Measurements from ENCODE around the gene MKNK2.

Gene MKNK2

DNA sequence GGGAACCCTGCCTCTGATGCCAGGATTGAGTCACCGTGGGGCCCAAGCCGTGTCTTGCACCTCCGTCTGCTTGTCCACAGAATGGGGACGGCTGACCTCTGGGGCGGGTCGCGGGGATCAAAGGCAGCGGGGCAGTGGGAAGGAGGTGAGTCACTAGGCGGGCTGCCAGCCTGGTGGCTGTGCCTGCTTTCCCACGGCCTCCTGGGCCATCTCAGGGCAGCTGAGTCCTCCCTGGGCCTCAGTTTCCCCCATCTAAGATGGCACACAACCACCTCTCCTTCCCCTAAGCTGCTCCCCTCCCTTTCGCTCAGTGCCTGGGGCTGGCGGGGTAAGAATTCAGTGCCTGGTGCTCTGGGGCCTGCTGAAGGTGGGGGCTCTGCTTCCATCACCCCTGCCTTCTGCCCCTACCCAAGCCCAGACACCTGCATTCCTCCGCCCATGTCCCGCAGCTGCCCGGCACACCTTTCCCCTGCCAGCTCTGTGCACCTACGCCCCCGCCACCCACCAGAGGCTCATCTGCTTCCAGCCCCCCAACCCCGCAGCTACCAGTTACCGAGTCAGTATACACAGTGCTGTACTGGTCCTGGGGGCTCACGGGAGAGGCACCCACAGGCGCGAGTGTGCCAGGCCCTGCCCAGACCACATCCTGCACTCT lies 3.5 kb downstream of the MKNK2 start:
- Histone ChIP-seq H3K4me3 (replicated peaks; ENCODE audit: insufficient read depth, low read length) (no peak overlapping the region), H3K27me3 (ENCODE audit: insufficient read depth, poor library complexity, severe bottlenecking) (no peaks in the 10 kb centered on the region), H3K27ac (replicated peaks) (no peak overlapping the region)
- TF ChIP-seq, protein P1, sequence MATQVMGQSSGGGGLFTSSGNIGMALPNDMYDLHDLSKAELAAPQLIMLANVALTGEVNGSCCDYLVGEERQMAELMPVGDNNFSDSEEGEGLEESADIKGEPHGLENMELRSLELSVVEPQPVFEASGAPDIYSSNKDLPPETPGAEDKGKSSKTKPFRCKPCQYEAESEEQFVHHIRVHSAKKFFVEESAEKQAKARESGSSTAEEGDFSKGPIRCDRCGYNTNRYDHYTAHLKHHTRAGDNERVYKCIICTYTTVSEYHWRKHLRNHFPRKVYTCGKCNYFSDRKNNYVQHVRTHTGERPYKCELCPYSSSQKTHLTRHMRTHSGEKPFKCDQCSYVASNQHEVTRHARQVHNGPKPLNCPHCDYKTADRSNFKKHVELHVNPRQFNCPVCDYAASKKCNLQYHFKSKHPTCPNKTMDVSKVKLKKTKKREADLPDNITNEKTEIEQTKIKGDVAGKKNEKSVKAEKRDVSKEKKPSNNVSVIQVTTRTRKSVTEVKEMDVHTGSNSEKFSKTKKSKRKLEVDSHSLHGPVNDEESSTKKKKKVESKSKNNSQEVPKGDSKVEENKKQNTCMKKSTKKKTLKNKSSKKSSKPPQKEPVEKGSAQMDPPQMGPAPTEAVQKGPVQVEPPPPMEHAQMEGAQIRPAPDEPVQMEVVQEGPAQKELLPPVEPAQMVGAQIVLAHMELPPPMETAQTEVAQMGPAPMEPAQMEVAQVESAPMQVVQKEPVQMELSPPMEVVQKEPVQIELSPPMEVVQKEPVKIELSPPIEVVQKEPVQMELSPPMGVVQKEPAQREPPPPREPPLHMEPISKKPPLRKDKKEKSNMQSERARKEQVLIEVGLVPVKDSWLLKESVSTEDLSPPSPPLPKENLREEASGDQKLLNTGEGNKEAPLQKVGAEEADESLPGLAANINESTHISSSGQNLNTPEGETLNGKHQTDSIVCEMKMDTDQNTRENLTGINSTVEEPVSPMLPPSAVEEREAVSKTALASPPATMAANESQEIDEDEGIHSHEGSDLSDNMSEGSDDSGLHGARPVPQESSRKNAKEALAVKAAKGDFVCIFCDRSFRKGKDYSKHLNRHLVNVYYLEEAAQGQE (IDR thresholded peaks at IDR 0.05; ENCODE audit: insufficient replicate concordance, low read depth): no peak
- TF ChIP-seq, protein P2, sequence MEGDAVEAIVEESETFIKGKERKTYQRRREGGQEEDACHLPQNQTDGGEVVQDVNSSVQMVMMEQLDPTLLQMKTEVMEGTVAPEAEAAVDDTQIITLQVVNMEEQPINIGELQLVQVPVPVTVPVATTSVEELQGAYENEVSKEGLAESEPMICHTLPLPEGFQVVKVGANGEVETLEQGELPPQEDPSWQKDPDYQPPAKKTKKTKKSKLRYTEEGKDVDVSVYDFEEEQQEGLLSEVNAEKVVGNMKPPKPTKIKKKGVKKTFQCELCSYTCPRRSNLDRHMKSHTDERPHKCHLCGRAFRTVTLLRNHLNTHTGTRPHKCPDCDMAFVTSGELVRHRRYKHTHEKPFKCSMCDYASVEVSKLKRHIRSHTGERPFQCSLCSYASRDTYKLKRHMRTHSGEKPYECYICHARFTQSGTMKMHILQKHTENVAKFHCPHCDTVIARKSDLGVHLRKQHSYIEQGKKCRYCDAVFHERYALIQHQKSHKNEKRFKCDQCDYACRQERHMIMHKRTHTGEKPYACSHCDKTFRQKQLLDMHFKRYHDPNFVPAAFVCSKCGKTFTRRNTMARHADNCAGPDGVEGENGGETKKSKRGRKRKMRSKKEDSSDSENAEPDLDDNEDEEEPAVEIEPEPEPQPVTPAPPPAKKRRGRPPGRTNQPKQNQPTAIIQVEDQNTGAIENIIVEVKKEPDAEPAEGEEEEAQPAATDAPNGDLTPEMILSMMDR (IDR thresholded peaks at IDR 0.05; ENCODE audit: insufficient read depth, low read length): no peak
- peak in 1 of 2 experiments; percentile 45 for DNase-seq (ENCODE audit: low read depth in 1 of 2, low spot score in 1 of 2)

DNA sequence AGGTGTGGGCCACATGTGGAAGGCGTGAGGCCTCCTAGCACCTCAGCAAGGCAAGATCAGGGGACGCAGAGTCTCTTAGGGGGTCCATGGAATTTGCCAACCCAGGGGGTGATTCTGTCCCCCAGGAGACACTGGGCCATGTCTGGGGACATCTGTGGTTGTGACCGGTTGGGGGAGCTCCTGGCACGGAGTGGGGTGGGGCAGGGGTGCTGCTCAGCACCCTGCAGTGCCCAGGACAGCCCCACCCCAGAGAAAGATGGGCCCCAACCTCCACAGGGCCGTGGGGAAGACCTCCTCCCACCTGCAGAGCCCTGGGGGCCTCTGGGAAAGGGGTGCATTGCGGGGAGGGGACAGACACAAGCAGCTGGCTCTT lies 4.0 kb downstream of the MKNK2 start:
- H3K27ac ChIP-seq (replicated peaks): no peak overlapping the region
- TF ChIP-seq, protein P1 (IDR thresholded peaks at IDR 0.05; ENCODE audit: insufficient replicate concordance, low read depth): no peak
- no peak for TF ChIP-seq SPI1 (IDR thresholded peaks at IDR 0.05; ENCODE audit: borderline replicate concordance, low read depth)
- no peak for TF ChIP-seq POLR2AphosphoS5 (IDR thresholded peaks at IDR 0.05; ENCODE audit: low read depth)
- TF ChIP-seq, protein P2 (IDR thresholded peaks at IDR 0.05; ENCODE audit: insufficient read depth, low read length): no peak
- no peak for TF ChIP-seq GABPA (IDR thresholded peaks at IDR 0.05; ENCODE audit: low read depth)
- DNase-seq (ENCODE audit: low read depth in 1 of 2, low spot score in 1 of 2): no peak
- H3K4me3 ChIP-seq (replicated peaks; ENCODE audit: insufficient read depth, low read length): no peak overlapping the region
- no peaks in the 10 kb centered on the region for H3K27me3 ChIP-seq (ENCODE audit: insufficient read depth, poor library complexity, severe bottlenecking)

GRCh38 chr19:2046046-2046907 lies 4.8 kb downstream of the MKNK2 start:
- Histone ChIP-seq H3K27me3 (ENCODE audit: insufficient read depth, poor library complexity, severe bottlenecking) (no peaks in the 10 kb centered on the region), H3K27ac (replicated peaks) (no peak overlapping the region), H3K4me3 (replicated peaks; ENCODE audit: insufficient read depth, low read length) (no peak overlapping the region)
- peak in 1 of 2 experiments; percentile 32 for DNase-seq (ENCODE audit: low read depth in 1 of 2, low spot score in 1 of 2)
- TF ChIP-seq, protein P1 (IDR thresholded peaks at IDR 0.05; ENCODE audit: insufficient replicate concordance, low read depth): no peak
- no peak for TF ChIP-seq GABPA (IDR thresholded peaks at IDR 0.05; ENCODE audit: low read depth)
- TF ChIP-seq, protein P2 (IDR thresholded peaks at IDR 0.05; ENCODE audit: insufficient read depth, low read length): no peak
- TF ChIP-seq POLR2AphosphoS5 (IDR thresholded peaks at IDR 0.05; ENCODE audit: low read depth): no peak
- no peak for TF ChIP-seq SPI1 (IDR thresholded peaks at IDR 0.05; ENCODE audit: borderline replicate concordance, low read depth)
